Mucosa of descending colon (tissue), 3 donors: ENCODE results near the gene IL17B. TPM values are rescaled to one million over a fixed set of nuclear protein-coding genes. Genes with fewer than 3 reads are reported as not detected.

ENCODE experiments used
- ATAC-seq: fragments of 200-7000 bp; cut with Tn5 transposase; one replicate; pipeline ENCODE4 v1.9.1; 2020; ENCODE audit warnings: mild to moderate bottlenecking, moderate library complexity
- DNase-seq, 3 donors: peaks; one replicate each; pipeline ENCODE4 v3.0.0-alpha.2; 2020
- H3K36me3 ChIP-seq: fragments of 200-600 bp; one replicate; pipeline ENCODE4 v1.8.0; 2021; ENCODE audit warnings: low read depth, mild to moderate bottlenecking
- H3K4me1 ChIP-seq: fragments of 200-600 bp; one replicate; pipeline ENCODE4 v1.8.0; 2021; ENCODE audit warnings: low read depth, mild to moderate bottlenecking
- H3K4me3 ChIP-seq: fragments of 200-600 bp; one replicate; pipeline ENCODE4 v1.8.0; 2021; ENCODE audit warnings: mild to moderate bottlenecking
- H3K9me3 ChIP-seq: fragments of 200-600 bp; one replicate; pipeline ENCODE4 v1.8.0; 2021; ENCODE audit warnings: mild to moderate bottlenecking
- CTCF ChIP-seq: fragments of 200-600 bp; IDR thresholded peaks from one replicate; pipeline ENCODE4 v1.8.0; 2022; ENCODE audit warnings: antibody characterized with exemption, mild to moderate bottlenecking
- intact Hi-C, 2 donors: fragments of 100-400 bp; cut with DNase I in 1 of 2; cut with micrococcal nuclease in 1 of 2; formaldehyde crosslinking; loops; one replicate each; pipeline versions ENCODE4 v1.11.0 to v1.11.1; 2022; cut with DNase I, micrococcal nuclease
- total RNA-seq, 3 donors: library from RNA; stranded (reverse); fragmentation: NEBNext Ultra II Directional in 2 of 3; extraction: Animal tissue kit (Norgen Biotek cat#: 25700) in 2 of 3; gene quantifications; one replicate each; pipeline versions ENCODE4 v1.2.1 to v1.2.4, GENCODE V29; 2021 to 2023
- donor health status: DM: no; HTN: no; CAD: no; lungs with moderate emphysema.
- donor health status: DM: no; HTN: no; CAD: no.
- donor health status: DM: no; HTN: yes; CAD: no.

IL17B gene
- total RNA-seq, 3 donors from 2014 or later, result 0.92 TPM; not detected in 2

GRCh38 chr5:149345147-149345891, 33.8 kb downstream of the IL17B start, which contains the start of gene GRPEL2:
Gene GRPEL2, plus strand, starts transcription at chr5:149345499. Its CDS starts 41 bp downstream, at chr5:149345540.
- no peaks in the 10 kb centered on the region for H3K9me3 ChIP-seq
- intact Hi-C loops, result no loop called here
- peak within 1 kb of the TSS; percentile 49 for H3K4me3 ChIP-seq
- peak; percentile 11 for TF ChIP-seq CTCF
- DNase-seq (peak; percentile 95 to 97 (median 95)), ATAC-seq (peak; percentile 100)
- H3K4me1 ChIP-seq, result peaks cover 5% of the 10 kb centered on the region
- peaks cover 5% of the 10 kb centered on the region for H3K36me3 ChIP-seq

- intact Hi-C loops, result no loop called here
- Histone ChIP-seq H3K9me3 (no peaks in the 10 kb centered on the region), H3K4me3 (no peak overlapping the region), H3K4me1 (peaks cover 5% of the 10 kb centered on the region), H3K36me3 (no peaks in the 10 kb centered on the region)
- ATAC-seq, result no peak
- TF ChIP-seq CTCF, result no peak
- DNase-seq, result no peak
Measured at GRCh38 chr5:149344151-149344550, 34.9 kb downstream of the IL17B start.

- intact Hi-C loops, result no loop called here
- H3K4me1 ChIP-seq, result peaks cover 5% of the 10 kb centered on the region
- no peaks in the 10 kb centered on the region for H3K36me3 ChIP-seq
- no peak for ATAC-seq
- H3K9me3 ChIP-seq, result no peaks in the 10 kb centered on the region
- no peak overlapping the region for H3K4me3 ChIP-seq
- no peak for TF ChIP-seq CTCF
- no peak for DNase-seq
Measured at GRCh38 chr5:149341876-149342275, 37.2 kb downstream of the IL17B start.

GRCh38 chr5:149340920-149341319, 38.2 kb downstream of the IL17B start:
- Histone ChIP-seq H3K4me1 (no peaks in the 10 kb centered on the region), H3K4me3 (no peak overlapping the region), H3K9me3 (no peaks in the 10 kb centered on the region), H3K36me3 (no peaks in the 10 kb centered on the region)
- no peak for TF ChIP-seq CTCF
- intact Hi-C loops, result no loop called here
- ATAC-seq (no peak), DNase-seq (no peak)

- H3K4me3 ChIP-seq, result no peak overlapping the region
- ATAC-seq (no peak), DNase-seq (no peak)
- no peaks in the 10 kb centered on the region for H3K36me3 ChIP-seq
- H3K9me3 ChIP-seq, result no peaks in the 10 kb centered on the region
- intact Hi-C loops, result no loop called here
- TF ChIP-seq CTCF, result no peak
- H3K4me1 ChIP-seq, result no peaks in the 10 kb centered on the region
Measured at GRCh38 chr5:149338364-149338763, 40.7 kb downstream of the IL17B start.
